OCI-LY1 (cell line): ENCODE results near the gene SLU7.

Experiments
- H2AFZ ChIP-seq: fragments of 200-600 bp; sonication (generic), shearing (Covaris generic); 2 replicates; pipeline ENCODE4 v1.6.0; 2014; ENCODE audit warnings: antibody characterized with exemption, mild to moderate bottlenecking, low read length
- H3F3A ChIP-seq: fragments of 200-600 bp; sonication (generic), shearing (Covaris generic); 2 replicates; pipeline ENCODE4 v1.6.0; 2014; ENCODE audit warnings: mild to moderate bottlenecking, antibody characterized with exemption, low read length, moderate library complexity; ENCODE audit not compliant: insufficient read depth
- H3K27ac ChIP-seq: fragments of 200-600 bp; sonication (generic); 2 replicates; pipeline ENCODE4 v1.5.1; 2014; ENCODE audit warnings: low read length, mixed run types, mild to moderate bottlenecking, low read depth; ENCODE audit not compliant: poor library complexity, severe bottlenecking
- H3K27me3 ChIP-seq: fragments of 200-600 bp; sonication (generic); 2 replicates; pipeline ENCODE4 v1.6.0; 2014; ENCODE audit warnings: antibody characterized with exemption, mild to moderate bottlenecking, low read length, moderate library complexity; ENCODE audit not compliant: insufficient read depth
- H3K36me3 ChIP-seq: fragments of 200-600 bp; sonication (generic); 2 replicates; pipeline ENCODE4 v1.6.1; 2014; ENCODE audit warnings: mild to moderate bottlenecking, antibody characterized with exemption, low read length, moderate library complexity, mixed read lengths; ENCODE audit not compliant: insufficient read depth
- H3K4me1 ChIP-seq: fragments of 200-600 bp; sonication (generic); 2 replicates; pipeline ENCODE4 v1.5.1; 2014; ENCODE audit warnings: mild to moderate bottlenecking, low read length, moderate library complexity; ENCODE audit not compliant: insufficient read depth, severe bottlenecking
- H3K4me2 ChIP-seq: fragments of 200-600 bp; sonication (generic), shearing (Covaris generic); 2 replicates; pipeline ENCODE4 v1.6.1; 2014; ENCODE audit warnings: low read length
- H3K4me3 ChIP-seq: fragments of 200-600 bp; sonication (generic); 2 replicates; pipeline ENCODE4 v1.5.1; 2014; ENCODE audit warnings: low read length, low read depth, mild to moderate bottlenecking, mixed read lengths; ENCODE audit not compliant: poor library complexity, severe bottlenecking
- H3K79me2 ChIP-seq: fragments of 200-600 bp; shearing (Covaris generic); 2 replicates; pipeline ENCODE4 v1.6.1; 2016; ENCODE audit warnings: mixed run types, low read length, mixed read lengths; ENCODE audit not compliant: insufficient read depth
- H3K9ac ChIP-seq: fragments of 200-600 bp; sonication (generic), shearing (Covaris generic); 2 replicates; pipeline ENCODE4 v1.6.1; 2014; ENCODE audit warnings: mild to moderate bottlenecking, low read length, mixed read lengths
- H3K9me2 ChIP-seq: fragments of 200-600 bp; sonication (generic), shearing (Covaris generic); 2 replicates; pipeline ENCODE4 v1.6.1; 2014; ENCODE audit warnings: low read depth, mild to moderate bottlenecking, low read length, mixed read lengths
- H3K9me3 ChIP-seq: fragments of 200-600 bp; shearing (Covaris generic); 2 replicates; pipeline ENCODE4 v1.6.1; 2014; ENCODE audit warnings: low read length, mixed read lengths
- H4K20me1 ChIP-seq: fragments of 200-600 bp; sonication (generic), shearing (Covaris generic); 2 replicates; pipeline ENCODE4 v1.6.0; 2016; ENCODE audit warnings: mild to moderate bottlenecking, low read length; ENCODE audit not compliant: insufficient read depth
- CTCF ChIP-seq: fragments of 200-600 bp; sonication (generic), shearing (Covaris generic); IDR thresholded peaks from 2 replicates; pipeline ENCODE4 v1.5.1; 2017; ENCODE audit warnings: mild to moderate bottlenecking, antibody characterized with exemption, low read length, moderate library complexity, mixed read lengths
- EZH2 ChIP-seq: fragments of 200-600 bp; sonication (generic), shearing (Covaris generic); IDR thresholded peaks from 2 replicates; pipeline ENCODE4 v1.8.0; 2017; ENCODE audit warnings: borderline replicate concordance, mixed run types, mild to moderate bottlenecking, antibody characterized with exemption, low read length, moderate library complexity, mixed read lengths

SLU7 gene

GRCh38 chr5:160453751-160454150, 34.9 kb upstream of the SLU7 start:
- no peaks in the 10 kb centered on the region for H3K79me2 ChIP-seq
- H3K4me2 ChIP-seq: no peak overlapping the region
- TF ChIP-seq EZH2: no peak
- no peak for TF ChIP-seq CTCF
- H4K20me1 ChIP-seq: no peaks in the 10 kb centered on the region
- no peak overlapping the region for H2AFZ ChIP-seq
- H3K9ac ChIP-seq: no peak overlapping the region
- H3K27ac ChIP-seq: no peak overlapping the region
- H3K4me3 ChIP-seq: no peak overlapping the region
- H3K9me3 ChIP-seq: no peaks in the 10 kb centered on the region
- H3K27me3 ChIP-seq: no peaks in the 10 kb centered on the region; the same call in 1 of the 2 replicates
- H3K36me3 ChIP-seq: no peaks in the 10 kb centered on the region
- no peaks in the 10 kb centered on the region for H3F3A ChIP-seq
- H3K9me2 ChIP-seq: no peaks in the 10 kb centered on the region
- H3K4me1 ChIP-seq: no peaks in the 10 kb centered on the region

- TF ChIP-seq EZH2 (no peak), CTCF (no peak)
- H3K4me3 ChIP-seq: no peak overlapping the region
- no peak overlapping the region for H2AFZ ChIP-seq
- no peak overlapping the region for H3K9ac ChIP-seq
- no peaks in the 10 kb centered on the region for H3K79me2 ChIP-seq
- H3K4me1 ChIP-seq: no peaks in the 10 kb centered on the region
- H3K27me3 ChIP-seq: no peaks in the 10 kb centered on the region; the same call in 1 of the 2 replicates
- peaks cover 2% of the 10 kb centered on the region; the same call in 1 of the 2 replicates for H3K9me3 ChIP-seq
- H3K36me3 ChIP-seq: no peaks in the 10 kb centered on the region; the same call in 1 of the 2 replicates
- no peaks in the 10 kb centered on the region for H3K9me2 ChIP-seq
- no peak overlapping the region for H3K4me2 ChIP-seq
- H3K27ac ChIP-seq: no peak overlapping the region
- H4K20me1 ChIP-seq: no peaks in the 10 kb centered on the region
- H3F3A ChIP-seq: no peaks in the 10 kb centered on the region
Observed at GRCh38 chr5:160452795-160453194, 33.9 kb upstream of the SLU7 start.

GRCh38 chr5:160452036-160452435, 33.2 kb upstream of the SLU7 start:
- Histone ChIP-seq H4K20me1 (no peaks in the 10 kb centered on the region), H3K4me2 (no peak overlapping the region), H3F3A (no peaks in the 10 kb centered on the region), H3K9ac (no peak overlapping the region), H3K9me3 (peaks cover 5% of the 10 kb centered on the region; the same call in 1 of the 2 replicates), H2AFZ (no peak overlapping the region), H3K27me3 (no peaks in the 10 kb centered on the region; the same call in 1 of the 2 replicates), H3K27ac (no peak overlapping the region), H3K36me3 (no peaks in the 10 kb centered on the region; the same call in 1 of the 2 replicates), H3K9me2 (no peaks in the 10 kb centered on the region), H3K79me2 (no peaks in the 10 kb centered on the region), H3K4me1 (no peaks in the 10 kb centered on the region), H3K4me3 (no peak overlapping the region)
- TF ChIP-seq CTCF: no peak
- no peak for TF ChIP-seq EZH2
